ENCODE results near the gene TAOK2. TPM values are rescaled to one million over a fixed set of nuclear protein-coding genes. Genes with fewer than 3 reads are reported as not detected.

TAOK2 gene
- total and polyA plus RNA-seq, 2 of the 13 experiments (the other 11 are each of a cell fraction or from before 2014, with no cell fraction given) = 17.4 to 43.2 TPM

DNA sequence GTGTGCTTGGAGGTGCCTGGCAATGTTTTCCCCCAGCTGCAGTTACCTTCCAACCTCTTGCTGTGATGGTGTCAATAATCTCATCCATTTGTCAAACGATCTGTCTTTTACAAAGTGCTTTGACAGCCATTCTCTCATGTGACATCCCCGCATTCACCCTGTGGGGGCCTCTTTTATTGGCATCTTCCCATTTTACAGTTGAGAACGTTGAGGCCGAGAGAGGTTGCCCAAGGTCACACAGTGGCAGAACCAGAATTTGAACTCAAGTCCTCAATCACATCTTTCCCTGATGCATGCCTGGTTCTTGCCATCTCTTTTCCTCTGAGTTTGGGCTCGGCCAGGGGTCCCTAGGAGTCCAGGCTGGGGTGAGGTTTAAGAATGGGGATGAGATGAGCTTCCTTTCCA lies 1.5 kb downstream of the TAOK2 start (continued):
- peak; percentile 70 for TF ChIP-seq KDM1A (CRISPR knock-in tag; IDR thresholded peaks at IDR 0.05)
- TF ChIP-seq ZNF501 (CRISPR knock-in tag; IDR thresholded peaks at IDR 0.05) = 0 out of 2 replicates have a peak, but pooled peaks have one; percentile 34

DNA sequence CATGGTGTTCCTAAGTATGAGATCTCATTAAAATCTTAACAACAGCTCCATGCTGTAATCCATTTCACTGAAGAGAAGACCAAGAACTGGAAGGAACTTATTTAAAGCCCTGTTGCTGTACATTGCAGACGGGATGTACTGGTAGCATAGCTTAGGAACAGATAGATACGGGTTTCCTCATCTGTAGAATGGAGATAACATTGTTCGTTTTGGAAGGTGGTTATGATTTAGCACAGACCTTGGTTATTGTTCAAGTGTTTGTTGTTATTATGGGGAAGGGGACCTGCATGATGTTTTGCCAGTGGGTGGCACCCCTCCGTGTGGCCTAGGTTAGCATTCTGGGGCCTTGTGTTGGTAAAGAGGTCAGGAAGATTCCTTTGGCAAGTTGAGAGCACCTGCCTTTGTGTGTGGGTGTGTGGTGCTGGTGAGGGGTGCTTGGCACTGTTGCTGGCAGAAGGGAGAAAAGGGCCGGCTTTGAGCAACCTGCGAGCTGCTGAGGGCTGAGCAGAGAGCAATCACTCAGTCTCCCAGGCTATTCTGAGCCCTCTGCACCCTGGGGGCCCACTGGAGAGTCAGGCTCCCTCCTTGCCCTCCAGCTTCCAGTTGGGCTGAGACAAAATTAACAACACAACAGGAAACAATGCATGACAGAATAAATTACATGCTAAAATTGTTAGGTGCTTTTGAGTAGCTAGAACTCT lies 2.3 kb downstream of the TAOK2 start:
- Histone ChIP-seq H3K9ac (ENCODE audit: insufficient read depth, low read depth, low read length) (peak overlapping the region; percentile 89), H4K20me1 (ENCODE audit: insufficient read depth, low read length) (peaks cover 23% of the 10 kb centered on the region), H2AFZ (ENCODE audit: low read length) (no peak overlapping the region), H3K27ac (ENCODE audit: extremely low read length, insufficient read depth, low read length) (peak overlapping the region; percentile 2), H3K4me2 (ENCODE audit: low read depth, low read length) (peak overlapping the region; percentile 93), H3K4me3 (replicated peaks in 1 of 3; ENCODE audit: insufficient read depth in 1 of 3, low read depth in 2 of 3, low read length in 3 of 3) (peak overlapping the region; percentile 86 to 99 (median 91)), H3K27me3 (ENCODE audit: control insufficient read depth in 1 of 2, insufficient read depth in 2 of 2, low read length in 2 of 2) (no peaks in the 10 kb centered on the region; a peak in 1 of 5 replicates), H3K79me2 (ENCODE audit: insufficient read depth, low read length) (peaks cover 38% of the 10 kb centered on the region), H3K9me3 (ENCODE audit: low read length) (no peaks in the 10 kb centered on the region), H3K36me3 (replicated peaks in 1 of 2; ENCODE audit: control insufficient read depth in 1 of 2, insufficient read depth in 2 of 2, low read length in 2 of 2) (peaks cover 29 to 43% of the 10 kb centered on the region in 2 experiments), H3K4me1 (ENCODE audit: insufficient read depth, low read length) (peaks cover 30% of the 10 kb centered on the region)
- FAIRE-seq (no peak), ATAC-seq (no peak), DNase-seq (ENCODE audit: low spot score) (no peak)
- no TSS peak for BruUV-seq (replicated peaks)
- ChIA-PET CTCF (ENCODE audit: low intra/inter-chr PET ratio, low total read pairs) (no interaction called here), POLR2A (interaction anchor here (0.9 to 4.7 kb wide), 5 partner anchors 16 to 169 kb away, joined by 3 to 42 read pairs (median 4); partner anchors contain the start of genes ASPHD1, KCTD13 and SEZ6L2)
- in situ Hi-C loops (cut with HindIII; ENCODE audit: extremely low pct_ligation_motif_present, low pct_unique_long_range_greater_than_20kb) = no loop called here
- intact Hi-C loops (cut with micrococcal nuclease; ENCODE audit: unreplicated experiment) = no loop called here
- 37% methylated on average over 6 of the region's 6 CpGs for WGBS (ENCODE audit: low lambda C conversion rate)
- TF ChIP-seq ZFY (CRISPR knock-in tag; IDR thresholded peaks at IDR 0.05) (peak; percentile 32; the same call in 1 of the 2 replicates), MYNN (CRISPR knock-in tag; IDR thresholded peaks at IDR 0.05; ENCODE audit: low read depth) (no peak), FOXM1 (CRISPR knock-in tag; IDR thresholded peaks at IDR 0.05) (no peak), CHCHD3 (CRISPR knock-in tag; IDR thresholded peaks at IDR 0.05) (no peak), TAF15 (IDR thresholded peaks at IDR 0.05; ENCODE audit: low read depth, low read length, poor library complexity, severe bottlenecking) (no peak), ZNF768 (CRISPR knock-in tag; IDR thresholded peaks at IDR 0.05) (no peak), TEAD2 (CRISPR knock-in tag; IDR thresholded peaks at IDR 0.05) (0 out of 2 replicates have a peak, but pooled peaks have one; percentile 39), SNAPC2 (CRISPR knock-in tag; IDR thresholded peaks at IDR 0.05) (no peak)
- TF ChIP-seq, protein P1, sequence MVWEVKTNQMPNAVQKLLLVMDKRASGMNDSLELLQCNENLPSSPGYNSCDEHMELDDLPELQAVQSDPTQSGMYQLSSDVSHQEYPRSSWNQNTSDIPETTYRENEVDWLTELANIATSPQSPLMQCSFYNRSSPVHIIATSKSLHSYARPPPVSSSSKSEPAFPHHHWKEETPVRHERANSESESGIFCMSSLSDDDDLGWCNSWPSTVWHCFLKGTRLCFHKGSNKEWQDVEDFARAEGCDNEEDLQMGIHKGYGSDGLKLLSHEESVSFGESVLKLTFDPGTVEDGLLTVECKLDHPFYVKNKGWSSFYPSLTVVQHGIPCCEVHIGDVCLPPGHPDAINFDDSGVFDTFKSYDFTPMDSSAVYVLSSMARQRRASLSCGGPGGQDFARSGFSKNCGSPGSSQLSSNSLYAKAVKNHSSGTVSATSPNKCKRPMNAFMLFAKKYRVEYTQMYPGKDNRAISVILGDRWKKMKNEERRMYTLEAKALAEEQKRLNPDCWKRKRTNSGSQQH (CRISPR knock-in tag; IDR thresholded peaks at IDR 0.05; ENCODE audit: low read depth) = no peak
- TF ChIP-seq, protein P2, sequence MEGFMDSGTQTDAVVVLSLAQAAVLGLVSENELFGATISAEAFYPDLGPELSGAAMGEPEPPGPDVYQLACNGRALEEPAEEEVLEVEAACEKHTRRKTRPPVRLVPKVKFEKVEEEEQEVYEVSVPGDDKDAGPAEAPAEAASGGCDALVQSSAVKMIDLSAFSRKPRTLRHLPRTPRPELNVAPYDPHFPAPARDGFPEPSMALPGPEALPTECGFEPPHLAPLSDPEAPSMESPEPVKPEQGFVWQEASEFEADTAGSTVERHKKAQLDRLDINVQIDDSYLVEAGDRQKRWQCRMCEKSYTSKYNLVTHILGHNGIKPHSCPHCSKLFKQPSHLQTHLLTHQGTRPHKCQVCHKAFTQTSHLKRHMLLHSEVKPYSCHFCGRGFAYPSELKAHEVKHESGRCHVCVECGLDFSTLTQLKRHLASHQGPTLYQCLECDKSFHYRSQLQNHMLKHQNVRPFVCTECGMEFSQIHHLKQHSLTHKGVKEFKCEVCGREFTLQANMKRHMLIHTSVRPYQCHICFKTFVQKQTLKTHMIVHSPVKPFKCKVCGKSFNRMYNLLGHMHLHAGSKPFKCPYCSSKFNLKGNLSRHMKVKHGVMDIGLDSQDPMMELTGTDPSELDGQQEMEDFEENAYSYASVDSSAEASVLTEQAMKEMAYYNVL (CRISPR knock-in tag; IDR thresholded peaks at IDR 0.05; ENCODE audit: borderline replicate concordance) = no peak
- TF ChIP-seq, protein P3, sequence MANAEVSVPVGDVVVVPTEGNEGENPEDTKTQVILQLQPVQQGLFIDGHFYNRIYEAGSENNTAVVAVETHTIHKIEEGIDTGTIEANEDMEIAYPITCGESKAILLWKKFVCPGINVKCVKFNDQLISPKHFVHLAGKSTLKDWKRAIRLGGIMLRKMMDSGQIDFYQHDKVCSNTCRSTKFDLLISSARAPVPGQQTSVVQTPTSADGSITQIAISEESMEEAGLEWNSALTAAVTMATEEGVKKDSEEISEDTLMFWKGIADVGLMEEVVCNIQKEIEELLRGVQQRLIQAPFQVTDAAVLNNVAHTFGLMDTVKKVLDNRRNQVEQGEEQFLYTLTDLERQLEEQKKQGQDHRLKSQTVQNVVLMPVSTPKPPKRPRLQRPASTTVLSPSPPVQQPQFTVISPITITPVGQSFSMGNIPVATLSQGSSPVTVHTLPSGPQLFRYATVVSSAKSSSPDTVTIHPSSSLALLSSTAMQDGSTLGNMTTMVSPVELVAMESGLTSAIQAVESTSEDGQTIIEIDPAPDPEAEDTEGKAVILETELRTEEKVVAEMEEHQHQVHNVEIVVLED (CRISPR knock-in tag; IDR thresholded peaks at IDR 0.05; ENCODE audit: borderline replicate concordance) = no peak

Measured in HepG2 (cell line).